PC-9 (cell line): ENCODE results near the gene OOSP2. TPM values are rescaled to one million over a fixed set of nuclear protein-coding genes. Genes with fewer than 3 reads are reported as not detected.
"Not testable (repeated sequence)": the region's sequence is repeated elsewhere in the genome, so short reads cannot be mapped to it uniquely, and the experiment has no call there.

Experiments
- BruUV-seq: library from RNA; stranded (reverse); fragments of 400-500 nt; replicated peaks from 2 replicates; lab custom pipeline; 2021; lab: Mats Ljungman, UMichigan
- CTCF ChIA-PET: fragments of 300-600 bp; sonication (Branson Sonifier 250); formaldehyde crosslinking; loops from one replicate; lab custom pipeline; 2022; ENCODE audit warnings: antibody characterized with exemption; lab: Charles Lee
- POLR2A ChIA-PET: fragments of 300-600 bp; sonication (Branson Sonifier 250); formaldehyde crosslinking; loops from one replicate; lab custom pipeline; 2022; ENCODE audit warnings: antibody characterized with exemption; ENCODE audit not compliant: unreplicated experiment; lab: Charles Lee
- DNase-seq, 2 experiments: peaks; one replicate each; pipeline versions ENCODE4 v3.0.0 to v3.0.0-alpha.2; 2015 to 2022; ENCODE audit warnings: mixed read lengths in 1 of 2
- H2AFZ ChIP-seq: fragments of 200-600 bp; sonication (generic); 2 replicates; pipeline ENCODE4 v1.8.1; 2017; ENCODE audit warnings: antibody characterized with exemption
- H3F3A ChIP-seq: fragments of 200-600 bp; sonication (generic); 2 replicates; pipeline ENCODE4 v1.8.1; 2017; ENCODE audit warnings: antibody characterized with exemption, mild to moderate bottlenecking, low read depth; ENCODE audit not compliant: insufficient read depth
- H3K27ac ChIP-seq: fragments of 200-600 bp; sonication (generic); 2 replicates; pipeline ENCODE4 v1.6.1; 2016; ENCODE audit warnings: mixed run types
- H3K27me3 ChIP-seq: fragments of 200-600 bp; sonication (generic); 2 replicates; pipeline ENCODE4 v1.6.1; 2016; ENCODE audit warnings: low read depth, mixed run types; ENCODE audit not compliant: insufficient read depth
- H3K36me3 ChIP-seq: fragments of 200-600 bp; sonication (generic); 2 replicates; pipeline ENCODE4 v1.6.1; 2016; ENCODE audit warnings: low read depth, mixed run types
- H3K4me1 ChIP-seq: fragments of 200-600 bp; sonication (generic); replicated peaks from 2 replicates; pipeline ENCODE4 v1.6.1; 2016; ENCODE audit warnings: mixed run types; ENCODE audit not compliant: insufficient read depth
- H3K4me2 ChIP-seq: fragments of 200-600 bp; sonication (generic); 2 replicates; pipeline ENCODE4 v1.6.1; 2017; ENCODE audit warnings: mixed run types
- H3K4me3 ChIP-seq: fragments of 200-600 bp; sonication (generic); 2 replicates; pipeline ENCODE4 v1.6.1; 2016; ENCODE audit warnings: mixed run types
- H3K79me2 ChIP-seq: fragments of 200-600 bp; sonication (generic); 2 replicates; pipeline ENCODE4 v1.6.1; 2017; ENCODE audit warnings: low read depth, mixed run types
- H3K9me2 ChIP-seq: fragments of 200-600 bp; sonication (generic); 2 replicates; pipeline ENCODE4 v1.8.1; 2017; ENCODE audit warnings: mild to moderate bottlenecking; ENCODE audit not compliant: insufficient read depth
- H3K9me3 ChIP-seq: fragments of 200-600 bp; sonication (generic); 2 replicates; pipeline ENCODE4 v1.8.1; 2016; ENCODE audit warnings: low read depth; ENCODE audit not compliant: insufficient read depth
- H4K20me1 ChIP-seq: fragments of 200-600 bp; sonication (generic); 2 replicates; pipeline ENCODE4 v1.8.1; 2017; ENCODE audit not compliant: insufficient read depth
- CTCF ChIP-seq: fragments of 200-600 bp; sonication (generic); conservative IDR thresholded peaks from 2 replicates; pipeline ENCODE4 v1.6.1; 2017; ENCODE audit warnings: mixed run types, antibody characterized with exemption, mild to moderate bottlenecking, moderate library complexity
- EZH2 ChIP-seq: fragments of 200-600 bp; sonication (generic); IDR thresholded peaks from 2 replicates; pipeline ENCODE4 v1.8.0; 2017; ENCODE audit warnings: antibody characterized with exemption, low read depth
- intact Hi-C: fragments of 100-400 bp; cut with micrococcal nuclease; formaldehyde crosslinking; loops from one replicate; pipeline ENCODE4 v1.10.0; 2022; ENCODE audit not compliant: unreplicated experiment
- total RNA-seq: library from RNA; stranded (reverse); gene quantifications from 2 replicates; pipeline ENCODE4 v1.2.3, GENCODE V29; 2021

The OOSP2 gene
- total RNA-seq, 1 experiment from 2014 or later = not detected

- H3K9me3 ChIP-seq = no peaks in the 10 kb centered on the region
- DNase-seq = no peak
- H3K9me2 ChIP-seq = no peaks in the 10 kb centered on the region
- H3K27me3 ChIP-seq = no peaks in the 10 kb centered on the region
- no peaks in the 10 kb centered on the region for H3K36me3 ChIP-seq
- no peaks in the 10 kb centered on the region for H3K79me2 ChIP-seq
- intact Hi-C loops = no loop called here
- no peak overlapping the region for H3K27ac ChIP-seq
- ChIA-PET POLR2A (no interaction called here), CTCF (no interaction called here)
- no peak overlapping the region for H2AFZ ChIP-seq
- H3K4me2 ChIP-seq = no peak overlapping the region
- no peaks in the 10 kb centered on the region for H3K4me1 ChIP-seq
- TF ChIP-seq EZH2 = no peak
- no peak for TF ChIP-seq CTCF
- no peaks in the 10 kb centered on the region for H3F3A ChIP-seq
- H4K20me1 ChIP-seq = no peaks in the 10 kb centered on the region
- no peak overlapping the region for H3K4me3 ChIP-seq
- BruUV-seq = no TSS peak
These were observed 25.6 kb downstream of the OOSP2 start for GRCh38 chr11:60065801-60066200.

DNA sequence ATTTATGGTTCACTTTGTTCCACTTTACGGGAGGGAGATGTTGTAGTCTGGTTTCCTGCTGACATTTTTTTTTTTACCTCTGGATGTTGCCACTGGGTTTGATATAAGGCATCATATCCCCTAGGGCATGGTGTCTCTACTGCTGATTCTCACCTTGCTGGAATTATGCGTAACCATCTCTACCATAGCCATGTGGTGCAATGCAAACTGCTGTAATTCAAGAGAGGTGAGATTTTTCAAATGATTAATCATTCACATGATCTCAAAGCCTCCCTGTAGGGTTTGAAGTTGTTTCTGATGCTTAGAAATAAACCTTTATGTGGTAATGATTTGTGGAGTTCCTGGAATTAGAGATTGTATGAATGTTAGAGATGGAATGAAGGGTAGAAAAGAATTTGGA, 29.2 kb downstream of the OOSP2 start:
- Histone ChIP-seq H2AFZ (no peak overlapping the region), H3K9me2 (no peaks in the 10 kb centered on the region), H3F3A (no peaks in the 10 kb centered on the region), H3K9me3 (no peaks in the 10 kb centered on the region), H3K4me1 (no peaks in the 10 kb centered on the region), H3K4me2 (no peak overlapping the region), H4K20me1 (no peaks in the 10 kb centered on the region), H3K27ac (no peak overlapping the region), H3K4me3 (no peak overlapping the region), H3K27me3 (peaks cover 6% of the 10 kb centered on the region; the same call in 1 of the 2 replicates), H3K36me3 (no peaks in the 10 kb centered on the region), H3K79me2 (no peaks in the 10 kb centered on the region)
- intact Hi-C loops = no loop called here
- ChIA-PET CTCF (no interaction called here), POLR2A (no interaction called here)
- BruUV-seq = no TSS peak
- TF ChIP-seq EZH2 = no peak
- no peak for TF ChIP-seq CTCF
- no peak for DNase-seq

DNA sequence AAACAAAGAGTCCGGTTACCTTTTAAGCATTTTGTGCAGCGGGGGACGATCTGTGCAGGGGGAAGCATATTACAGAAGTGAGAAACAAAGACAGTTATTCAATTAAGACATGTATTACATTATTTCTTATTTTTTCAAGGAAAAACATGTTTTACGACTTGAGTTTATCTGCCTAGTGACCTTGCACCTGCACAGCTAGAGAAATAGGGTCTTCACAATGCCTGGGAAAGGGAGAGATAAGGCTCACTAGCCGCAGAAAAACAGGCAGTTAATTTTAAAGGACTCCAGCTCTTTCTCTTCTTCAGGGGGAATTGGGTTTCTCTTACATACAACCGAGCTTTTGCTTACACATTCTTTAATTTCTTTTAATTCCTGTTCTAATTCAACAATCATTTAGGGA, 31.4 kb downstream of the OOSP2 start:
- H3K79me2 ChIP-seq, H3K27ac ChIP-seq, intact Hi-C loops, H3F3A ChIP-seq, H3K4me1 ChIP-seq, H3K4me2 ChIP-seq, CTCF ChIA-PET, BruUV-seq, DNase-seq, H3K9me3 ChIP-seq, H3K36me3 ChIP-seq, H2AFZ ChIP-seq, POLR2A ChIA-PET, H3K4me3 ChIP-seq, H3K9me2 ChIP-seq, H4K20me1 ChIP-seq, H3K27me3 ChIP-seq: not testable (repeated sequence)

- no TSS peak for BruUV-seq
- CTCF ChIA-PET = no interaction called here
- no peaks in the 10 kb centered on the region for H3K9me3 ChIP-seq
These were observed 37.1 kb downstream of the OOSP2 start for GRCh38 chr11:60077216-60077817.

More at GRCh38 chr11:60077216-60077817, 37.1 kb downstream of the OOSP2 start:
- no peaks in the 10 kb centered on the region for H4K20me1 ChIP-seq
- no peak overlapping the region for H3K27ac ChIP-seq
- H3K4me2 ChIP-seq = no peak overlapping the region
- H3K27me3 ChIP-seq = peaks cover 20% of the 10 kb centered on the region
- POLR2A ChIA-PET = no interaction called here
- DNase-seq = no peak
- intact Hi-C loops = no loop called here
- H3K4me1 ChIP-seq = no peaks in the 10 kb centered on the region
- no peaks in the 10 kb centered on the region for H3K36me3 ChIP-seq
- H2AFZ ChIP-seq = no peak overlapping the region
- no peak overlapping the region for H3K4me3 ChIP-seq
- no peak for TF ChIP-seq CTCF
- no peak for TF ChIP-seq EZH2
- H3F3A ChIP-seq = no peaks in the 10 kb centered on the region
- H3K79me2 ChIP-seq = no peaks in the 10 kb centered on the region
- no peaks in the 10 kb centered on the region for H3K9me2 ChIP-seq
